GM19238 (cell line): Measurements from ENCODE around the gene AQP2.
"Not testable (repeated sequence)": the region's sequence is repeated elsewhere in the genome, so short reads cannot be mapped to it uniquely, and the experiment has no call there.

Source experiments
- DNase-seq: peaks from one replicate; pipeline ENCODE4 v3.0.0; 2011; ENCODE audit warnings: low spot score; ENCODE audit not compliant: insufficient read length

AQP2 gene

DNA sequence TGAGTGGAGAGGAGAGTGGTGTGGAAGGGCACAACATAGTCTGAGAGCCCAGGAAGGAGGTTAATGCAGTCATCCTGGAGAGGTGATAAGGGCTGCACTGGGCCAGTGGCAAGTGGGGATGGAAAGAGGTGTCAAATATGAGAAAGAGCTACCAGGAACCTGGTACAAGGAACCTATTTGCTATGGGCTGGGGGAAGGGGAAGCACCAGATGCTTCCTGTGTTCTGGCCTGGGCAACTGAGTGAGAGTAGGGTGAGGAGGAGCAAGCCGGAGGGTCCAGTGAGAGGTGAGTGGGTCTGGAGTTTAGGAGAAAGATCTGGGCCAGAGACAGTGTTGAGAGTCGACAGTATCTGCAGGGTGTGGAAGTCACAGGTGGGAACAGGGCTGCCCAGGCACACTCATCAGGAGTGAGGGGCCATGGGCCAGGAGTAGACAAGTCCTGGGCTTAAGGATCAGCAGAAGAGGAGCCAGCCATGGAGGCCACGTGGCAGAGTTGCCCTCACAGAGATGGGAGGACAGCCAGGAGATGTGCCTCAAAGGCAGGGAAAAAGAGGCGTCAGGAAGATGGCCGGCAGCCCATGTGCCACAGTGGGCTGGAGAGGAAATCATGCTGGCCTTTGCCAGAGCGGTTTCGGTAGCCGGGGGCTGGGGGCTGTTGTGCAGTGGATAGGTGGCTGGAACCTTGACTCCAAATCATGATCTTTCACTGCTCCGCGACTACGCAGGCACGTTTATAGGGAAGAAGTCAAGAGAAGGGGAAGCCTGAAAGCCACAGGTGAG lies 19.3 kb downstream of the AQP2 start:
- DNase-seq, result no peak

DNA sequence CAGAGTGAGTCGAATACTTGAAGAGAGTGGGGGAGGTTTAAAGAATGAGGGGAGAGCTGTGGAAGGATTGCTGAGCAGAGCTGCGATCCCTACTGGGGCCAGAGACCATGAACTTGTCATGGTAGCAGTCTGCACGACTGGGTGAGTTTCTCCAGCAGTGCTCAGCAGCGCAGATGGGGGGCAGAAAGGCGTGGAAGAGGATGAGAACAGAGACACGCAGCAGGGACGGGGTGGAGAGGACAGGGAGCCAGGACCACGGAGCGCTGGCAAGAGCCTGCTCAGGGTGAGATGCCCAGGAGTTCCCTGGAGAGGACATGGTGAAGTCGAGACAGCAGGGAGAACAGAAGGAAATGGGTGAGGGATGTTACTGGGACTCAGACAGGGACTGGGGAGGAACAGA lies 20.1 kb downstream of the AQP2 start:
- no peak for DNase-seq

DNA sequence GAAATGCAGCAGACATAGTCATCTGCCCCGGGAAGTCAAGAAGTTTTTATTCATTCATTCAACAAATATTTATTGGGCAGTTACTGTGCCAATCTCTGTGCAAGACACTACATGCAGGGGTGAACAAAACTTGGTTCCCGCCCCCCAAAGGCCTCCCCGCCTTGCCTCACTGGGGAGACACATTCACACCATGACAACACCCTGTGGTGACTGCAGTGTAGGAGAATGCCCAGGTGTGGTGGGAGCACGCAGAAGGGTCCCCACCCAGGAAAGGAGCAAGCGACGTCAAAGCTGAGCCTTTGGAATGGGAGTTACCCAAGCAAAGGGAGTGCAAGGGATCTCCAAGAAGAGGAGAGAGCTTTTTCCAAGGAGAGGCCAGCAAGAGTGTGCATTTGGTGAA lies 20.6 kb downstream of the AQP2 start:
- DNase-seq, result no peak

DNA sequence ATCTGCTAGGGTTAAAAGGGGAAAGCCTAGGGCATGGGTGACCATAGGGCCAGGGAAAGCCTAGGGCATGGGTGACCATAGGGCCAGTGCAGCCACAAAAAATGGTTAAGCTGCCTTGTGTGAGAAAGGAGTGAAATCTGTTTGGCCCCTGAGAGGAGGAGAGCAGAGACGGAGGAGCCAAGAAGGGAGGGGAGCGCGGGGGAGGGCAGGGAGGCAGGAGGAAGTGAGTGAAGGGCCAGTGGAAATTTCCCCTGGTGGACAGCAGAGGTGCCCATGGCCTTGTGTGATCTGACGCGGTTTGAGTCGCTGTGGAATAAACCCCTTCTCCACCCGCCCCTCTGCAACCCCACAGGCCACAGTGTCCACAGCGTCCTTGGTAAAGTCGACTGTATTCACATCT lies 21.6 kb downstream of the AQP2 start:
- no peak for DNase-seq

DNA sequence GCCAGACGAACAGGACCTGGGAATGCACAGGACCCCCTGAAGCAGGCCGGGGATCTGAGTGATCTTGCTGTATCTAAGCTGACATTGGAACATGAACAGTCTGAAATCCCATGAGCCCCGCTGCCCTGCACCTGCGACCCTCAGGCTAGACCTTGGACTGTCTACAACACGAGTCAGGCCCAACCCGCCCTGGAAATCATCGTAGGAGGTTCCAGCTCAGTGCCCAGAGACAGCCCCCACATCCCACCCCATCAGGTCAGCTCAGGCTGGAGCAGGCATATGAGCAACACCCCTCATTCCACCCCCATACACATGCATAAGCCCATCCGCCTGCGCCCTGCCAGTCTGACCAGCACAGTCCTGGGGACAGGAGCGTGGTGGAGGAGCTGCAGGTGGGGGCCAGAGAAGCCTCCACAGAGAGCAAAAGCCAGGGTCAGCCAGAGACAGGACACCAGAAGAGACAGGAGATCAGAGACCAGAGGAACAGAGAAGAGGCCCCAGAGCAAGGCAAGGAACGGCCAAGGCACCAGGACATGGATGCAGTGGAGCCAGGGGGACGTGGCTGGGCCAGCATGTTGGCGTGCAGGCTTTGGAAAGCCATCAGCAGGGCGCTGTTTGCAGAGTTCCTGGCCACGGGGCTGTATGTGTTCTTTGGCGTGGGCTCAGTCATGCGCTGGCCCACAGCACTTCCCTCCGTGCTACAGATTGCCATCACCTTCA lies 22.3 kb downstream of the AQP2 start, which contains the start of gene AQP6:
Gene AQP6, plus strand, starts transcription at position 307 of the 720 bp plus-strand sequence. Its CDS starts 227 bp downstream, at position 534.
- no peak for DNase-seq

DNA sequence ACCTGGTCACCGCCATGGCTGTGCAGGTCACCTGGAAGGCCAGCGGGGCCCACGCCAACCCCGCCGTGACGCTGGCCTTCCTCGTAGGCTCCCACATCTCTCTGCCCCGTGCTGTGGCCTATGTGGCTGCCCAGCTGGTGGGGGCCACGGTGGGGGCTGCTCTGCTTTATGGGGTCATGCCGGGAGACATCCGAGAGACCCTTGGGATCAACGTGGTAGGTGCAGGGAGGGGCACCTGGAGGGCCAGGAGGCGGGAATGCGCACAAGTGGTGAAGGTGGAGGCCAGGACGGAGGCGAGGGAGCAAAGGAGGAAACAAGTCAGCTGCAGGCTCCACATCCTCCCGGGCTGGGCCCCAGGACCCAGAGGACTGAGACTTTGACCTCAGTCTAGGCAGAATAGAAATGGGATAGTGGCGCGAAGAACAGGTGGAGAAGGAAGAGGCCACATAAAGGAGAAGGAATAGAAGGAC lies 22.9 kb downstream of the AQP2 start:
- no peak for DNase-seq

DNA sequence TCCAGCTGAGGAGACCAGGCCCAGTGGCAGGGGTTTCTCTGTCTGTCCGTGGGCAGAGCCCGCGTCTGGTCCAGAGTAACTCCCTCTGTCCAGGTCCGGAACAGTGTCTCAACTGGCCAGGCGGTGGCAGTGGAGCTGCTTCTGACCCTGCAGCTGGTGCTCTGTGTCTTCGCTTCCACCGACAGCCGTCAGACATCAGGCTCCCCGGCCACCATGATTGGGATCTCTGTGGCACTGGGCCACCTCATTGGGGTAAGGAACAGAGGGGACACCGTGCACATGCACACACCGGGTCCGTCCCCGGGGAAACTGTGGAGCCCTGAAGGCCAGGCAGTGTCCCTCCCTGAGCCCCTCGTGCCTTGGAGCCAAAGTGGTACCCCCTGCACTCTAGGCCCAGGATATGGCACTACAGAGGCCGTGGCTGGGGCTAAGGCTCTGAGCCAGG lies 23.7 kb downstream of the AQP2 start:
- DNase-seq, result no peak

DNA sequence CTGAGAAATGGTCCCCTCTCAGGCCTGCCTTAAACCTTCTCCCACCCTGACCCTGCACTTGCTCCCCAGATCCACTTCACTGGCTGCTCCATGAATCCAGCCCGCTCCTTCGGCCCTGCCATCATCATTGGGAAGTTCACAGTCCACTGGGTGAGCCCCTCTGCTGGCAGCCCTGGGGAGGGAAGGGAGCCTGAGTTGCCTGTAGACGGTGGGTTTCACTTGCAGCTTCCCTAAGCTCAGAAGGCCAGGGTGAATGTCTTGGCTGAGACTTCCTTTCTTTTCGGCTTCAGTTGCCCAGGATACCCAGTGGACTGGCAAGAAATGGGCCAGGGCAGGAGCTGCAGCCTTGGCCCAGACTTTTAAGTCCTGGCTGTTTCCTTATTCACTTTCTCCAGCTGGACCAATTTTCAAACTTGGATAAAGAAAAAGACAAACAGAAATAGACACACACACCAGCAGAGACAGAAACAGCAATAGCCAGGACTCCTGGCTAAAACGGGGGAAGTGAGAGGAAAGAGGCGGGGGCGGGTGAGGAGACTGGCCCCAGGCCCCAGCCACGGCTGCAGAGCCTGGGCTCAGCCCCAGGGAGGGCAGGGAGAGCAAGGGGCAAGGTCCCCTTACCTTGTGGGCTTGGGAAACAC lies 24.3 kb downstream of the AQP2 start:
- no peak for DNase-seq

DNA sequence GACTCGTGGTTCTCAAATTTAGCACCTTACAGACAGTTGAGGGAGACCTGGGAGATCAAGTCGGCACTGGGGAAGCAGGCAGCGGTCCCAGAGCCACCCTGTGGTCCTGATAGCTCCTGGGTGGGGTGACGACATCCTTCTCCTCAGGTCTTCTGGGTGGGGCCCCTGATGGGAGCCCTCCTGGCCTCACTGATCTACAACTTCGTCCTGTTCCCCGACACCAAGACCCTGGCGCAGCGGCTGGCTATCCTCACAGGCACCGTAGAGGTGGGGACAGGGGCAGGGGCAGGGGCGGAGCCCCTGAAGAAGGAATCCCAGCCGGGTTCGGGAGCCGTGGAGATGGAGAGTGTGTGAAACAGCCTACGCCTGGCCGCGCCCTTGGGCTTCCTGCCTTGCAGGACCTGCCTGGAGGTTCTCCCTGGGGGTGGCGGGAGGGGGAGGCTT lies 24.8 kb downstream of the AQP2 start:
- no peak for DNase-seq

DNA sequence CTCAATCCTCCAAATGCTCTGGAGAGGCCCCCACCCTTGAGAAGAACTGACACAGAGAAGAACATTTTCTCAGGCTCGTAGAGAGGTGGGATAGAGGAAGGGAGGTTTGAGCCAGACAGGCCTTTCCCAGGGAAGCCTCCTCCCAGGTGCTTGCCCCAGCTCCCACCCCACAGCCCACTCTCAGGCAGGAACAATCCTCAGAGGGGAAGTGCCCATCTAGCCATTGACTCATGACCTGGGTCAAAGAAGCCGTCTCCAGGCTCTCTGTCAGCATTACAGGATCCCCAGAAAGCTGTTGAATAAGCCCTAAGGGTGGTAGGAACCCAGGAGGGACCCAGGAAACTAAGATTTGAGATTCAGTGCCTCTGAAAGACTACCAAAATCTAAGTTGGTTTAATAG lies 26.0 kb downstream of the AQP2 start:
- no peak for DNase-seq

DNA sequence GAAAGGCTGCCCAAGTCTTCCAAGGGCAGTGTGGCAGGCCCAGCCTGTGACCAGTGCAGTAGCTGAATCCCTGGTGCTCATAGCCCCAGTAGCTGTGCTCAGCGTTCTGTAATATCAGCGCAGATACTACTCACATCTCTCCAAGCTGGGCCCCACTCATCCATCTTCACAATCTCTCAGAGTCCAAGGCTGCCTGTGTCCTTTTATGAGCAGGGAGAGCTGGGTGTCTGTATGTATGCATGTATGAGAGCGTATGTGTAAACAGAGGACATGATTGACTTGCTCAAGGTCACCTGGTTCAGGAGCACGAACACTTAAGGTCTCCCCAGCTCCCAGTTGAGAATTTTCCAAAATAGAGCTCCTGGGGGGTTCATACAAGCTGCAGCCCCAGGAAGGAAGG lies 27.6 kb downstream of the AQP2 start:
- DNase-seq, result no peak

DNA sequence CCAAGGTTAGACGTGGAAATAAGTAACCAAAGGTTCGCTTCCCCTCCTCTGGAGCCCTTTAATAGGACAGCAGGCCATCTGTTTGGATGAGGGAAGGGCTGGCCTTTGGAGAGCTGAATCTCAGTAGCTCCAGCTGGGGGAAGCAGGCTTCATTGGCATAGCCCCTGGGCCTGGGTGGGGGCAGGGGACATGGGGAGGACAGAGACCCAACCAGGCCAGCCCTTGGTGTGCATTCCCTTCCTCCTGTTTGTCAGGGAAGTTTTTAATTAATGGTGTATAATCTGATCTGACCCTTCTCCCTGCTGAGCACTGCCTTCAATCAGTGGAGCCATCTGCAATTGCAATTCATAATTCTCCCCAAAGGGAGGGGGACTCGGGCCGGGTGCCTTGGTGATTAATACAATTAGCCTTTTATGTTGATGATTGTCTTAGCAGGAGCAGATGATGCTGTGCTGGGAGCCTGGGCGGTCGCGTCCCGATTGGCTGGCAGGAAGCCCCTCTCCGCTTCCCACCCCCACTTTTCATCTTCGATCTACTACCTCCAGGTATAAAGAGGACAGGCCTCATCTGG lies 28.6 kb downstream of the AQP2 start:
- no peak for DNase-seq

DNA sequence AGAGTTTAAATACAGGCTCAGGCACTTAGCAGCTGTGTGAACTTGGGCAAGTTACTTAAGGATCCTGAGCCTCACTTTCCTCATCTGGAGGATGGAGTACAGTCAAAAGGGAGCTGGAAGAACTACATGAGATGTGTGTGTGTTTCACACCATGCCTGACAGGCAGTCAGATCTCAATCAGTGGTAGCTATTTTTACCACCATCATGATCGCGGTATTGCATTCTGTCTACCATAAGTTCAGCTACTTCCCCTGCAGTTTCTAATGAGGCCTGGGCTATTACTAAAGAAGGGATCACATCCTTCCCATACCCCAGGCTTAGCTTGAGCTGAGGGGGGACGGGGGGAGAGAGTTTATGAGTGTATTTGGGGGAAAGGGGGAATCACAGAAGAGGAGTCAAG lies 29.3 kb downstream of the AQP2 start:
- no peak for DNase-seq

DNA sequence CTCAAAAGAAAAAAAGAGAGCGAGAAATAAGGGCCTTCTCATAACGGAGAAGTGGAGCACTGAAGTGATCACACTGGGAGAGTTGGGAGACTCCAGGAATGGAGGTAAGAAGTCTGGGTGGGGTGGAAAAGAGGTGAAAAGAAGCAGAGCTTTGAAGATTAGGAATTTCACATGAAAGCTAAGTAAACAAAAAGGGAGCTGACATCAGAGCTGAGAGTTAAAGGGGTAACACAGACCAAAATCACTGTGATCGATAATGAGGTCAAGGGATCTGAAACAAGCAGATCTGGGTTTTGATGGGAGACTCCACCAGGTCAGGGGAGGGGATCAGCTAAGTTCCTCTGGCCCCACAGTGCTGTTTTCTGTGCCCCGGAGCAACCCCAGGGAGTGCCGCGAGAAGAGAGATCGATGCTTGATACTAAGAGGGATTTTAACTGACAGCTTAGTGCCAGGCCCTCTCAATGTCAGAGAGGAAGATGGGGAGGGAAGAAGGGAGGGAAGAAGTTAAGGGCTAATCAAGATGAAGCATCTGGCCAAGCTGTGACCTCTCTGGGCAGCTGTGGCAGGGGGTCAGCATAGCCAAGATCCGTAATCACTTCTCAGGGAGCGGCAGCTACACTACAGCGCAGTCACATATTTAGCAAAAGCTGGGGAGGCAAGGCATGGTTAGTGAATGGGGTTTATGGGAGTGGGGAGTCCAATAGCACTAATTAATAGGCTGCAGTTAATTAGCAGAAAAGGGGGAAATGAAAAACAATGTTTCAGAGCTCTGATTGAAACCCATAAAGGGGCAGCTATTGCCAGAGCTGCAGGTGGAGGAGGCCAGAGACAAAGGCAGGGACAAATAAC lies 30.2 kb downstream of the AQP2 start:
- DNase-seq, result no peak

DNA sequence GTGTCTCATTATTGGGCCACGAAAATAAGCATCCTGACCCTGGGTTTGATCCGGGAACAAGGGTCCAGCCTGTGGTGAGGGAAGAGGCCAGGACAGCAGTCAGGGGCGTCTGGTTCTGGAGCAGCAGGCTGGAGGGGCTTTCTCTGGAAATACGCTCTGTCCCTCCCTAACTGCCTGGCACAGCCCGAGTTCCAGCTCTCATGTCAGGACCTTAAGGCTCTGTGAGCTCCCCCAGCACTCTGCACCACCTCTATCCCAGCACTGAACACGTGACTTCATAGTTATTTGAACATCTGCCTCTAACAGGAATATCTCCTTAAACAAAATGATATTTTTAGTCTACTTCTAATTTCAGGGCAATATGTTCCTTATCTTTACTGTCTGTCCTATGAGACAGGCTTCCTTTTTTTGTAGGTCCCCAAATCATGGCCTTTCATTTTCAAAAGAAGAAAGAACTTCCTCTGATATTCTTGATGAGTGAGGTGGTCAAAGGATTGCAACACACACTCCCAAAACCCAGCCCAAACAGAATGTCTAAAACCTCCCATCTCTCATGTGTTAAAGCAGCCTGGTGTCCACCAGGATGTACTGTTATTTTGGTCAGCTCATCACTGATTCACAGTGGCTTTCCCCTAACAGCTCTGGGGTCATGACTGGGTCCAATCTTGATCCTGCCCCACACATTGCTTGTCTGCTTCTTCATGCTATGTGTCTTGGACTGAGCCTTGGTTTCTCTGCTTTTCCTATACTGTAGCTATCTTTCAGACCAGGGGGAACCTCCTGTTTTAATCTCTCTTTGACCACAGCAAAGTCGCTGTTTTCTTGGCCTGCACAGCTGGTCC lies 31.9 kb downstream of the AQP2 start:
- DNase-seq, result no peak

DNA sequence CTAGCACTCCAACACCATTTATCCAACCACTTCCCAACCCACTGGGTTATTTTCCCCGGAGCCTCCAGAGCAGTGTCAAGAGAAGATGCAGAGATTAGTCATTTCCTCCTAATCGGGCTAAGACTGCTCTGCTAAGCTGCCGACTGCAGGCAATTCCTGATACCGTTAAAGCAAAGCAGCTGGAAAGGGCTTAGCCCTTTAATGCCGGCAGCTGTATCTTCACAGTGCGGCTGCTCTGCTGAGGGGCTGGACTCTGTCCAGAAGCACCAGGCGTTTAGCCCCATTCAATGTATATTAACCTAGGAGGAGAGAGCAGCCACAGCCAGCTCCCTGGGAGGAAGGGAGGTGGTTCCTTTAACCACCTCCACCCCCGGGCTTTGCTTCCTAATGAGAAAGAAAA lies 33.4 kb downstream of the AQP2 start:
- DNase-seq, result no peak

DNA sequence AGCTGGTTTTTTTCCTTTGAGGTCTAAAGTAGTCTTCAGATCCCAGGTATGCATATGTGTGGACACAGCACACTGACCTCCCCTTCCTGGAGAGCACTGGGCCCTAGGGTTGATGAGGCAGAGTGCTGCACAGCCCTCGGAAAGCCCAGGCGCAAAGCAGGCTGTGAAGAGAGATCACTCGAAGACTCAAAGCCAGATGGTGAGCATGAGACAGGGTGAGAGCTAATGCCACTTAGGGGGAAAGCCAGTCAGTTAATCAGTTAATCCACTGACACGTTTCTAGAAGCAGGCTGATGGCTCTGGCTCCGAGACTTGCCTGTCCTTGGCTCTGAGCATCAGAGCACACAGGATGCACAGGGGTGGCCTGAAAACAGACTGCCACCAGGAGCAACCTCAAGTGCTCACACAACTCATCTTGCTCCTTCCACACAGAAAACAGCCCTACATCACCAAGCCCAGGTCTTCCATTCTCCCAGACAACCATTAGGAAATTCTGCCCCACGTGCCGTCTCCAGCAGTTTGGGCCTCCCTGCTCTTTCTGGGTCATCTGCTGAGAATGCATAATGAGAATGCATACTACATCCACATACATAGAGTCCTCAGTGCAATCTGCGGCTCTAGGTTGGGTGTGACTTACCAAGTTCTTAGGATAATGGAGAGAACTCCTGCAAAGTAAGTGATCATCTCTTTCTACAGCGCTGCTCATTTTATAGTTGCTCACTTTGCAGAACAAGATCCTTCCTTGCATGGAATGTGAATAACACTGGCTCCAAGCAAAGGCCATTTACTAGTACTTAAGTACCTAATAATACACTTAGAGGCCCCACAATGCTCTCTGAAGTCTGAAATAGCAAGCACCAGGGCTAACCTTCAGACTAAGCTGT lies 34.2 kb downstream of the AQP2 start:
- DNase-seq, result no peak

DNA sequence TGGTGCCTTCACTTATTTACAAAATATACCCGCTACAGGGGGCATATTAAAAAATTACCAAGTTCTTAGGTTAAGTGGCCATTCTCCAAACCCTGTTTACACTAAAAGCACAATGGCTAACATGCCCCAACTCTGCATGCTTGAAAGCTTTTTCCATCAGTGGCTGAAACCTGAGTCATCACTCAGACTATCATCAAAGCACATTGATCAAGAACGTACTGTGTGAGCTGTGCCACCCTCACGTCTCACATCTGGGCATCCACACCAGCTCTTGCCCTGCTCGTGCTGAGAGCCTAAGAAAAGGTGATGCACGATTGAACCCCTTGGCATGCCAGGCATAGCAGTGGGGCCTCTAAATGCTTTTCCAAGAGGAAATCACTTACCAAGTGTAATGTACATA lies 35.4 kb downstream of the AQP2 start:
- DNase-seq, result no peak

DNA sequence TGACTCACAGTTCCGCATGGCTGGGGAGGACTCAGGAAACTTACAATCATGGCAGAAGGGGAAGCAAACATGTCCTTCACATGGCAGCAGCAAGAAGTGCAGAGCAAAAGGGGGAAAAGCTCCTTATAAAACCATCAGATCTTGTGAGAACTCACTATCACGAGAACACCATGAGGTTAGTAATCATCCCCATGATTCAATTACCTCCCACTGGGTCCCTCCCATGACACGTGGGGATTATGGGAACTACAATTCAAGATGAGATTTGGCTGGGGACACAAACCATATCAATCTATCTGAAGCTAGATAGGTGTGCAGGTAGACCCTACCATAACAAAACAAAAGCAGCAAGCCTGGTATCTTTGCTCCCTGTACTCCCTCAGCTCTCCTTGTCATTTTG lies 35.9 kb downstream of the AQP2 start:
- not testable (repeated sequence) for DNase-seq
